Daoy (cell line): Measurements from ENCODE around the gene GPR15. TPM values are rescaled to one million over a fixed set of nuclear protein-coding genes. Genes with fewer than 3 reads are reported as not detected.

Experiments used
- DNase-seq: peaks from one replicate; pipeline ENCODE4 v3.0.0-alpha.2; 2015; ENCODE audit warnings: low read depth
- total RNA-seq: library from RNA; depleted of rRNA; stranded (reverse); fragments of >200 nt; shearing (Covaris generic); gene quantifications from 2 replicates; pipeline ENCODE4 v1.2.3, GENCODE V29; 2014; rRNA removed

The GPR15 gene
- not detected in 2 replicates for total RNA-seq

- no peak for DNase-seq
These were observed at the start of gene GPR15 for GRCh38 chr3:98531622-98532274. Gene GPR15, plus strand, starts transcription at chr3:98531978. Its CDS starts 56 bp downstream, at chr3:98532034.

- no peak for DNase-seq
These were observed 48.9 kb upstream of the GPR15 start for GRCh38 chr3:98482717-98483482.

- DNase-seq, result no peak
These were observed 48.2 kb upstream of the GPR15 start for GRCh38 chr3:98483626-98484025.

GRCh38 chr3:98497381-98497780, 34.4 kb upstream of the GPR15 start, which contains the start of gene OR5K2:
Gene OR5K2, plus strand, starts transcription at chr3:98497681. Its CDS starts 0 bp downstream, at chr3:98497681.
- no peak for DNase-seq

- peak; percentile 27 for DNase-seq
These were observed 31.8 kb upstream of the GPR15 start for GRCh38 chr3:98500019-98500418.

GRCh38 chr3:98501270-98501669, 30.5 kb upstream of the GPR15 start:
- DNase-seq, result no peak

GRCh38 chr3:98501863-98502576, 29.8 kb upstream of the GPR15 start:
- no peak for DNase-seq

- DNase-seq, result peak; percentile 23
These were observed 27.2 kb upstream of the GPR15 start for GRCh38 chr3:98504539-98504938.

GRCh38 chr3:98508582-98508981, 23.2 kb upstream of the GPR15 start:
- DNase-seq, result no peak

GRCh38 chr3:98512576-98512975, 19.2 kb upstream of the GPR15 start:
- no peak for DNase-seq

- peak; percentile 59 for DNase-seq
These were observed 18.7 kb upstream of the GPR15 start for GRCh38 chr3:98513091-98513511.

GRCh38 chr3:98513736-98514135, 18.0 kb upstream of the GPR15 start:
- DNase-seq, result no peak

- no peak for DNase-seq
These were observed 16.8 kb upstream of the GPR15 start for GRCh38 chr3:98514948-98515347.

- DNase-seq, result no peak
These were observed 13.0 kb upstream of the GPR15 start for GRCh38 chr3:98518816-98519215.

GRCh38 chr3:98519351-98519750, 12.4 kb upstream of the GPR15 start:
- no peak for DNase-seq

- peak; percentile 84 for DNase-seq
These were observed 9.8 kb upstream of the GPR15 start for GRCh38 chr3:98521897-98522543.

GRCh38 chr3:98522544-98523281, 9.1 kb upstream of the GPR15 start, which contains the start of gene CLDND1:
Gene CLDND1, minus strand, starts transcription at chr3:98522902. Its CDS starts 1,478 bp downstream, at chr3:98521424.
- DNase-seq, result peak; percentile 98

- DNase-seq, result no peak
These were observed 6.3 kb upstream of the GPR15 start for GRCh38 chr3:98525494-98525893.

- DNase-seq, result no peak
These were observed 3.1 kb upstream of the GPR15 start for GRCh38 chr3:98528474-98529346.

- no peak for DNase-seq
These were observed 1.8 kb upstream of the GPR15 start for GRCh38 chr3:98529856-98530459.
